ENCODE data around the gene TUBA8.
"Not testable (repeated sequence)": the region's sequence is repeated elsewhere in the genome, so short reads cannot be mapped to it uniquely, and the experiment has no call there.

The TUBA8 gene

DNA sequence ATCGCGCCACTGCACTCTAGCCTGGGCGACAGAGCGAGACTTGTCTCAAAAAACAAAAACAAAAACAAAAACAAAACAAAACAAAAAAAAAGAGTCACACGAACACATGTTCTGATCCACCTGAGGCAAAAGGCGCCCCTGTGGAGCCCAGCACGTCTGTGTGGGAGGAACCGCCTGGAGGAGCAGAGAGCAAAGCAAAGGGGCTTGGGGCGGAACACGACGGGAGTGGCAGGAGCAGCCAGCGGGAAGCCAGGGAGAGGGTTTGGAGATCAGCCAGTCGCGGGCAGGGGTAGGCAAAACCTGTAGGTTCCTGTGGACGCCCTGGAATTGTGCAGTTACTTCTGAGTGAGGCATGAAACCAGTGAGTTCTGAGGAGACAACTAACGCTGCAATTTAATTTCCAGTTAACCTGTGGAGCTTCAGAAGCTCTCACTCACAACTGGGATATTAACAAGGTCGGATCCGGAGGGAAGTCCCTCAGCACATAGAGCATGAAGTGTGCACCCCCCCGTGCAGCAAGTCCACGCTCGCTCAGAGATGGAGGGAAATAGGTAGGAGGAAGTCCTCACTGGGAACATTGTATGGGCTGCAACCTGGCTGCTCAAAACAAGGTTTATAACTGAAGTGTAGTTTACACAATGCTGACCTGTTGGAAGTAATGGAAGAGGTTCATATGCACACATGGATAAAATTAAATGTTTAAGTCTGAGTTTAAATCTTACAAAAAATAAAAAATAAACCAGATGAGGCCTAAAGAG is 26.1 kb downstream of the TUBA8 start:
- no peak for TF ChIP-seq CTCF (conservative IDR thresholded peaks at IDR 0.05; ENCODE audit: low read depth, low read length)
- no peak for DNase-seq (ENCODE audit: low read depth)
- H3K4me3 ChIP-seq (ENCODE audit: low read length) = no peak overlapping the region

GRCh38 chr22:18141004-18141403 is 30.4 kb downstream of the TUBA8 start:
- DNase-seq (ENCODE audit: low read depth) = not testable (repeated sequence)

GRCh38 chr22:18144105-18144504 is 33.5 kb downstream of the TUBA8 start:
- no peak for TF ChIP-seq CTCF (conservative IDR thresholded peaks at IDR 0.05; ENCODE audit: low read depth, low read length)
- no peak for DNase-seq (ENCODE audit: low read depth)
- no peak overlapping the region for H3K4me3 ChIP-seq (ENCODE audit: low read length)

More at GRCh38 chr22:18141004-18141403, 30.4 kb downstream of the TUBA8 start:
- not testable (repeated sequence) for H3K4me3 ChIP-seq (ENCODE audit: low read length)

DNA sequence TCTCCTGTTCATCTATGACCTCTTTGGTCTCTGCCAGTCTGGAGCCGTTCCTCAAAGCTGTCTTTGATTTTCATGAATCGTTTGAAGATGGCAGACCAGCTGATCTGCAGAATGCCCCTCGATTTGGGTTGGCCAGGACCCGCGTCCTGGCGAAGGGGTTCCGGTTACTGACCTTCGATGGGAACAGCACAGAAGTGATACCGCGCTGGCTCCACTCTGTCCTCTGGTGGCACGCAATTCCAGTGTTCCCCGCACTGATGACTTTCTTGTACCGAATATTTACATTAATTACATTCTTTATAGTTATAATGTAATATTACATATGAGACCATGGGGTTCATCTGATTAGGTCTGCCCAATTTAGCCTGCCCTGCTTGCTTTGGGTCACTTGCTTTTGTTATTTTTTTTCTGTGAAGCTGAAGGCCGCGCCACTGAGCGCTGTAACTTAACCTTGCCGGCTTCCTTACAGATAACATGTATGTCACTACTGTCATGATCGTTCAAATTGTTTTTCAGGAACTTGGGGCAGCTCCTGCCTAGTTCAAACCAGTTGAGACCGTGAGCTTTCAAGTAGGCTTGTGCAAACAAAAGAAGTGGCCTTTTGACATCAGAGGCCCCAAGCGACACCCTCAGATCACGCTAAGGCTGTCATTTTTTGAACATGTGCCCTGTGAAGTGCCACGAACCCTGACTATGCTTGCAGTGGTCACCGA is 35.2 kb downstream of the TUBA8 start:
- H3K4me3 ChIP-seq (ENCODE audit: low read length) = no peak overlapping the region
- DNase-seq (ENCODE audit: low read depth) = no peak
- no peak for TF ChIP-seq CTCF (conservative IDR thresholded peaks at IDR 0.05; ENCODE audit: low read depth, low read length)

DNA sequence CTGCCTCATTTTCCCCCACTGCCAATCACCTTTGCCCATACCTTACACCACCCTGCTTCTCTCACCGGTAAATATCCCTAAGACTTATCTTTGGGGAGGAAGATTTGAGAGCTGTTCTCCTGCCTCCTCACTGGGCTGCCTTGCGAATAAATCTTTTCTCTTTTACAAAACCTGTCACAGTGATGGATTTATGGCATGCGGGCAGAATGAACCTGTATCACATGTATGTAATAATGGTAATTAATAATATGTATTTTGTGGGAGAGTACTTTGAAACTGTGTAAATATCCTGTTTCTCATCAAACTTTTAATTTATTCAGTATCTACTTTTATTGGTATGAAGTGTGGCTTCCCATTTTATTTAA is 35.8 kb downstream of the TUBA8 start:
- DNase-seq (ENCODE audit: low read depth) = no peak
- H3K4me3 ChIP-seq (ENCODE audit: low read length) = no peak overlapping the region
- TF ChIP-seq CTCF (conservative IDR thresholded peaks at IDR 0.05; ENCODE audit: low read depth, low read length) = no peak

DNA sequence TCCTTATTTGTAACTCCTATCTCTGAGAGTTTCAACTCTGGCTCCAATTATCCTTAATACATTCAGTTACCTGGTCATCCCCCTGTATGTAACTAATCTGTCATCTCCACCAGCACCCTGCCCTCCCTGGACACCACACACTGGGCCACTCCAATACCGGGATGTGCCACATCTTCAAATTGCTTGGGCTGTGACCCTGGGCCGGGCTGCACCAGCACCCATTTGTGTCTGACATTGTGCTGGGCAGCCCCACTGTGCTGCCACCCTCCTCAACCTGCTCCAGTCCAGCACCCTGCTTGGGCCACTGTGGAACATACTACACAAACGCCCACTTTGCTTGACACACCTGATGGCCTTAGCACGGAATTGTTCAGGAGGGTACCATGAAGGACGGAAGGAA is 37.2 kb downstream of the TUBA8 start:
- no peak for DNase-seq (ENCODE audit: low read depth)
- TF ChIP-seq CTCF (conservative IDR thresholded peaks at IDR 0.05; ENCODE audit: low read depth, low read length) = no peak
- no peak overlapping the region for H3K4me3 ChIP-seq (ENCODE audit: low read length)

- DNase-seq (ENCODE audit: low read depth) = no peak
- H3K4me3 ChIP-seq (ENCODE audit: low read length) = no peak overlapping the region
- TF ChIP-seq CTCF (conservative IDR thresholded peaks at IDR 0.05; ENCODE audit: low read depth, low read length) = no peak
Measured at GRCh38 chr22:18148293-18148965, 37.8 kb downstream of the TUBA8 start.
